ENCODE results near the gene ARHGEF25.

Gene ARHGEF25

DNA sequence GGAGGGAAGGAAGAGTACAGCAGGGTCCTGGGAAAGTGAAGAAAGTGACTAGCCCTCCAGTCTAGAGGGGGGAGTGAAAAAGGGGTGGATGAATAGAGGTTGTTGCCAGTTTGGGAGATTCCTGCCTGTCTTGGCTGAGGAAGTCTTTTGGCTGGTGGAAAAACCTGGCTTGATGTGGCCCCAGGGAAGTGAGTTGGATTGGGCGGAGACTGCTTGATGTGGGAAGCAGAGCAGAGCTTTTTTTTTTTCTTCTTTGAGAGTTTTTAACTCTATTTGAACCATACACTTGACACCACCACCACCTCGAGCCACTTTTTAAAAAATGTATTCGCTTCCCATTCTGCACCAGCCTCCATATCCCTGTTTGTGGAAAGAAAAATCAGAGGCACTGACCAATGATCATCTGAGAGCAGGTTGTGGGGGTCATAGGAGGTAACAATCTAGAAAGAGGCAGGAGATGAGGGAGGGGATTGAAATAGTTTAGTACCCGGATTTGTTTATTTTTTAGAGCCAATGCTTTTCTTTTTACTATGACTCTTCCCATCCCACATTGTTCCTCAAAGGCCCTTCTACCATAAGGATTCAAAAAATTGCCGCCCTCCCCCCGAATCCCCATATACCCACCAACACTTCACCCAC lies 7.3 kb upstream of the ARHGEF25 start:
- Histone ChIP-seq H3K4me1 (ENCODE audit: insufficient read depth, low read length) (peaks cover 14% of the 10 kb centered on the region; the same call in 1 of the 2 replicates), H3K9me3 (ENCODE audit: insufficient read depth, low read depth, low read length) (no peaks in the 10 kb centered on the region), H3K27me3 (ENCODE audit: insufficient read depth, low read length) (no peaks in the 10 kb centered on the region), H3K36me3 (ENCODE audit: insufficient read depth, low read depth, low read length) (peaks cover 53% of the 10 kb centered on the region), H3K9ac (ENCODE audit: low read depth, low read length) (peak overlapping the region; percentile 86), H3K27ac (ENCODE audit: low read length) (peak overlapping the region; percentile 69), H3K4me3 (ENCODE audit: low read length) (peak overlapping the region; percentile 88)

DNA sequence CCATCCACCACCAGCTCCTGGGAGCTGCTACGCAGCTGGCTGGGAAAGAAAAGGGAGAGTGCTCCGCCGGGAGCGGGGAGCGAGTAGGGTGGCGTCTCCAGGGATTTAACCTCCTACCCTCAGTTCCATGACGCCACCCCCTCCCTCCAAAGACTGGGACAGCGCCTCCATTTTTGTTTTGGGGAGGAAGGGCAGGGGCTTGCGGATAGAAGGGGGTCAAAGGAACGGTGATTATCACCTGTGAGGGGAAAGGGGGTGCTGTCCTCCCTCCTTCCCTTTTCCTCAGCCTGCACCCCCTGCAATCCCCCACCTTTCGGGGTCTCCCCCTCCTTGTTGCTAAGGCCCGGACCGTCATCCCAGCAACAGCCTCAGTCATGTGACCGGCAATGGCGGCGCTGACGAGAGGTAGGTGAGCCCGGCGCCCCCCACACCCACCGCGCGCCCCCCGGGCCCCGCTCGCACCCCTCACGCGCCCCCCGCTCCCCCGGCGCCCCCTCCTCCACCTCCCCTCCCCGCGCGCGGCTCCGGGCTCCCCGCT lies 6.7 kb upstream of the ARHGEF25 start, which contains the start of gene DTX3:
Gene DTX3, plus strand, starts transcription at position 371 of the 538 bp plus-strand sequence. CDS start 1,694 bp downstream, outside the sequence.
- Histone ChIP-seq H3K27me3 (ENCODE audit: insufficient read depth, low read length) (no peaks in the 10 kb centered on the region), H3K4me1 (ENCODE audit: insufficient read depth, low read length) (peaks cover 15% of the 10 kb centered on the region; the same call in 1 of the 2 replicates), H3K36me3 (ENCODE audit: insufficient read depth, low read depth, low read length) (peaks cover 48% of the 10 kb centered on the region), H3K9me3 (ENCODE audit: insufficient read depth, low read depth, low read length) (no peaks in the 10 kb centered on the region), H3K4me3 (ENCODE audit: low read length) (peak within 1 kb of the TSS; percentile 88), H3K9ac (ENCODE audit: low read depth, low read length) (peak within 1 kb of the TSS; percentile 86), H3K27ac (ENCODE audit: low read length) (peak within 1 kb of the TSS; percentile 72)

DNA sequence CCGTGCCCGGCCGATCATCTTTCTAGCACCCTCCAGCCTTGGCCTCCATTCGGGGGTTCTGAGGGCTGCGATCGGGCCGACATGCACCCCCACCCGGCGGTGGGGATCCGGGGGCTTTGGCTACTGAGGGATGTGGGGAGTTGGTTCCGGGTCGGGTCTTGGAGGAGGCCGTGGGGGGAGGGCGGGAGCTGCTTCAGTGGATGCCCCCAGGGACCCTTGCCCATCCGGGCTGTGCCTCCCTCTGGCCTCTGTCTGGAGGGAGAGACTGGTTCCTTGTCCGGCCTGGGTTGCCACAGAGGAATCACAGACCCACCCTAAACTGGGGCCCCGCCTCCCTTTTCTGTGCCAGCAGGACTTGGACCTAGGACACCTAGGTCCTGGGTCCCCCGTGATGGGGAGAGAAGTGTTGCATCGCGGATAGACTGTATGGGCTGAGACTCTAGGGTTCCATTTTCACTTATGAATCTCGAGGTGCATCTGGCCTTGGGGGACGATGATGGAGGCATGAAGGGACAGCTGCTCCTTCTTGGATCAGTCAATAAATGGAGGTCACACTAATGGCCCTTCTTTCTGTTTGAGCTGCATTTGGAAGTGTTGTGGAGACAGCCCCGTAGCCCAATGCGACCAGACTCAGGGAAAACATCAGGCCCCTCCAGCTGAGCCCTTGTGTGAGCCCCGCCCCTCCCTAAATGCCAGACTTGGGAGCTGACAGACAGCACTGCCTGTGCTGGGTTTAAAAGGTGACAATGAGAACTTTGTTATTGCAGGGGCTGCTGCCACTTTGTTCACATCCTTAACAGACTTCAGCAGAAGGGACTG lies 6.0 kb upstream of the ARHGEF25 start:
- Histone ChIP-seq H3K36me3 (ENCODE audit: insufficient read depth, low read depth, low read length) (peaks cover 41% of the 10 kb centered on the region), H3K27ac (ENCODE audit: low read length) (peak overlapping the region; percentile 72), H3K4me3 (ENCODE audit: low read length) (peak overlapping the region; percentile 88), H3K27me3 (ENCODE audit: insufficient read depth, low read length) (peaks cover 5% of the 10 kb centered on the region; the same call in 1 of the 2 replicates), H3K9ac (ENCODE audit: low read depth, low read length) (peak overlapping the region; percentile 79; the same call in 1 of the 2 replicates), H3K4me1 (ENCODE audit: insufficient read depth, low read length) (peaks cover 15% of the 10 kb centered on the region; the same call in 1 of the 2 replicates), H3K9me3 (ENCODE audit: insufficient read depth, low read depth, low read length) (no peaks in the 10 kb centered on the region)

GRCh38 chr12:57605811-57606311 lies 5.4 kb upstream of the ARHGEF25 start:
- H3K4me1 ChIP-seq (ENCODE audit: insufficient read depth, low read length), result peaks cover 15% of the 10 kb centered on the region; the same call in 1 of the 2 replicates
- H3K9me3 ChIP-seq (ENCODE audit: insufficient read depth, low read depth, low read length), result no peaks in the 10 kb centered on the region
- peak overlapping the region; percentile 88 for H3K4me3 ChIP-seq (ENCODE audit: low read length)
- H3K27ac ChIP-seq (ENCODE audit: low read length), result no peak overlapping the region
- peaks cover 34% of the 10 kb centered on the region for H3K36me3 ChIP-seq (ENCODE audit: insufficient read depth, low read depth, low read length)
- H3K9ac ChIP-seq (ENCODE audit: low read depth, low read length), result peak overlapping the region; percentile 79; the same call in 1 of the 2 replicates
- peaks cover 11% of the 10 kb centered on the region for H3K27me3 ChIP-seq (ENCODE audit: insufficient read depth, low read length)

GRCh38 chr12:57606399-57606798 lies 4.8 kb upstream of the ARHGEF25 start:
- Histone ChIP-seq H3K9me3 (ENCODE audit: insufficient read depth, low read depth, low read length) (no peaks in the 10 kb centered on the region), H3K4me1 (ENCODE audit: insufficient read depth, low read length) (peaks cover 15% of the 10 kb centered on the region; the same call in 1 of the 2 replicates), H3K4me3 (ENCODE audit: low read length) (no peak overlapping the region), H3K9ac (ENCODE audit: low read depth, low read length) (no peak overlapping the region), H3K27ac (ENCODE audit: low read length) (no peak overlapping the region), H3K27me3 (ENCODE audit: insufficient read depth, low read length) (peaks cover 15% of the 10 kb centered on the region), H3K36me3 (ENCODE audit: insufficient read depth, low read depth, low read length) (peaks cover 29% of the 10 kb centered on the region)

DNA sequence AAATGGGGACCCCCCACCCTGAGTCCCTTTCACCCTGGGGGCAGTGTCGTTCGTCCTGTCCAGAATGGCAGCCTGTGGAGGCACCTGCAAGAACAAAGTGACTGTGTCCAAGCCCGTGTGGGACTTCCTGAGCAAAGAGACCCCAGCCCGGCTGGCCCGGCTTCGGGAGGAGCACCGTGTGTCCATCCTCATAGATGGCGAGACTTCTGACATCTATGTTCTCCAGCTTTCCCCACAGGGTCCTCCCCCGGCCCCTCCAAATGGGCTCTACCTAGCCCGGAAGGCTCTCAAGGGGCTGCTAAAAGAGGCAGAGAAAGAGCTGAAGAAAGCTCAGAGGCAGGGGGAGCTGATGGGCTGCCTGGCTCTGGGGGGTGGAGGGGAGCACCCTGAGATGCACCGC lies 4.4 kb upstream of the ARHGEF25 start:
- peaks cover 25% of the 10 kb centered on the region for H3K36me3 ChIP-seq (ENCODE audit: insufficient read depth, low read depth, low read length)
- H3K9ac ChIP-seq (ENCODE audit: low read depth, low read length), result no peak overlapping the region

DNA sequence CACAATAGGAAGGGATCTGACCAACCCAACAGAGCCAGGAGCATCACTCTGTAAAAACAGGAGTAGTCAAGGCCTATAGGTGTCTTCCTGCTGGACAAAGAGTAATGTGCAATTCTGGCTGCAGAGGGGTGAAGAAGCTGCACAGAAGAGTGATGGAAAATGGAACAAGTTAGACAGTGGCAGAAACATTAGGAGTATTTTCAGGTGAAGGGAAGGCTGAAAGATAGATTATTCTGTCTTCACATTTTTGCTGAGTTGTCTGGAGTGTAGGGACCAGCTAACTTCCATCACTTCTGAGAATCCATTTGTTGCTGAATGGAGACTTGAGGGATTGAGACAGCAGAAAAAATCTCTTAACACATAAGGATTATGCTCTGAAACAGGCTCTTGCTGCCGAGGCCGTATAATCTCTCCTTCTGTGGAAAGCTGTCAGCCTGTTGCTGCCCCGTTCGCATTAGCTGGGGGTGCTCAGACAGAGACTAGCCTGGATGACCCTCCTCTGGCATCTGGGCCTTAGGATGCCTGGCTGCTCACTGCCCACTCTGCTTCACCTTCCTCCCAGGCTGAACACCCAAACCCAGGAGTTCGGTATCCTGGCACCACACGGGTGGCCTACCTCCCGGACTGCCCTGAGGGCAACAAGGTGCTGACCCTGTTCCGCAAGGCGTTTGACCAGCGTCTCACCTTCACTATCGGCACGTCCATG lies 3.1 kb upstream of the ARHGEF25 start:
- Histone ChIP-seq H3K4me1 (ENCODE audit: insufficient read depth, low read length) (peaks cover 19% of the 10 kb centered on the region; the same call in 1 of the 2 replicates), H3K9me3 (ENCODE audit: insufficient read depth, low read depth, low read length) (no peaks in the 10 kb centered on the region), H3K4me3 (ENCODE audit: low read length) (no peak overlapping the region), H3K9ac (ENCODE audit: low read depth, low read length) (no peak overlapping the region), H3K27me3 (ENCODE audit: insufficient read depth, low read length) (peaks cover 28% of the 10 kb centered on the region), H3K27ac (ENCODE audit: low read length) (no peak overlapping the region), H3K36me3 (ENCODE audit: insufficient read depth, low read depth, low read length) (peaks cover 13% of the 10 kb centered on the region; the same call in 1 of the 2 replicates)

More for the DNA sequence above, 4.4 kb upstream of the ARHGEF25 start:
- no peak overlapping the region for H3K27ac ChIP-seq (ENCODE audit: low read length)
- H3K27me3 ChIP-seq (ENCODE audit: insufficient read depth, low read length), result peaks cover 15% of the 10 kb centered on the region
- no peak overlapping the region for H3K4me3 ChIP-seq (ENCODE audit: low read length)
- H3K4me1 ChIP-seq (ENCODE audit: insufficient read depth, low read length), result peaks cover 15% of the 10 kb centered on the region; the same call in 1 of the 2 replicates
- H3K9me3 ChIP-seq (ENCODE audit: insufficient read depth, low read depth, low read length), result no peaks in the 10 kb centered on the region

GRCh38 chr12:57609101-57609780 lies 2.0 kb upstream of the ARHGEF25 start:
- no peaks in the 10 kb centered on the region for H3K9me3 ChIP-seq (ENCODE audit: insufficient read depth, low read depth, low read length)
- H3K9ac ChIP-seq (ENCODE audit: low read depth, low read length), result no peak overlapping the region; the same call in 1 of the 2 replicates
- no peak overlapping the region for H3K27ac ChIP-seq (ENCODE audit: low read length)
- H3K4me1 ChIP-seq (ENCODE audit: insufficient read depth, low read length), result peaks cover 11% of the 10 kb centered on the region; the same call in 1 of the 2 replicates
- H3K27me3 ChIP-seq (ENCODE audit: insufficient read depth, low read length), result peaks cover 37% of the 10 kb centered on the region
- H3K36me3 ChIP-seq (ENCODE audit: insufficient read depth, low read depth, low read length), result peaks cover 13% of the 10 kb centered on the region; the same call in 1 of the 2 replicates
- H3K4me3 ChIP-seq (ENCODE audit: low read length), result peak overlapping the region; percentile 78

DNA sequence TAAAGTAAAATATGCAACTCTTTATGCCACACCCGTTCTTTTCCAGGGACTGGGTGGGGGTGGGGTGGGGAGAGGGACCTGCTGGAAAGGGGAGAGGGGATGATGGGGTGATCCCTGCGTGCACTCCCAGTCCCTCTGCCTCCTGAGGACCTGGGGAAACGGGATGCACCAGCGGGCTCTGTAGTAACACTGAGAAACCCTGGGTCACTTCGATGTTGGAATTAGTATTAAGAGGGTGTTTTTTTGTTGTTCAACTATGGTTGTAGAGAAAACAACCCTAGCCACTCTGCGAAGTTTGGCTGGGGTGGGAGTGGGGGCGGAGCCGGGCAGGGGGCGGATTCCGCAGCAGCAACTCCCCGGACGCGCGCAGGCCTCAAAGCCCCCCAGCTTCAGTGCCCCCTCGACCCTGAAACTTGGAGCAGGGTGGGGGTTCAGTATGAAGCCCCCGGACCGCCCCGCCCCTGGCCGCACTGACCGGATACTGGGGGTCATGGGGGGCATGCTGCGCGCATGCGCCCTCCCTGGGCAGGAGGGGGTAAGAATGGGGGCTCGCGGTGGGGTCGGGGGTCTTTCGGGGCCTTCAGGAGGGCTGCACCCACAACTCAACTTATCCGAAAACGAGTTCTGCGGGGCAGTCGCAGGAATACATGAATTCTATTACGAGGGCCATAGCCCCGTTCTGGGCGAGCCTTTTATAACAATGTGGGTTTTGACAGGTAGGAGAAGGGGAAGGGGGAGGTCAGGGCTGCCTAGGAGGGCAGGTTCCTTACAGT lies 1.3 kb upstream of the ARHGEF25 start:
- Histone ChIP-seq H3K27me3 (ENCODE audit: insufficient read depth, low read length) (peaks cover 44% of the 10 kb centered on the region), H3K27ac (ENCODE audit: low read length) (no peak overlapping the region), H3K9me3 (ENCODE audit: insufficient read depth, low read depth, low read length) (no peaks in the 10 kb centered on the region), H3K4me1 (ENCODE audit: insufficient read depth, low read length) (peaks cover 11% of the 10 kb centered on the region; the same call in 1 of the 2 replicates), H3K36me3 (ENCODE audit: insufficient read depth, low read depth, low read length) (peaks cover 13% of the 10 kb centered on the region; the same call in 1 of the 2 replicates), H3K9ac (ENCODE audit: low read depth, low read length) (0 out of 2 replicates have a peak overlapping the region, but pooled peaks have one; percentile 6), H3K4me3 (ENCODE audit: low read length) (peak overlapping the region; percentile 78)

DNA sequence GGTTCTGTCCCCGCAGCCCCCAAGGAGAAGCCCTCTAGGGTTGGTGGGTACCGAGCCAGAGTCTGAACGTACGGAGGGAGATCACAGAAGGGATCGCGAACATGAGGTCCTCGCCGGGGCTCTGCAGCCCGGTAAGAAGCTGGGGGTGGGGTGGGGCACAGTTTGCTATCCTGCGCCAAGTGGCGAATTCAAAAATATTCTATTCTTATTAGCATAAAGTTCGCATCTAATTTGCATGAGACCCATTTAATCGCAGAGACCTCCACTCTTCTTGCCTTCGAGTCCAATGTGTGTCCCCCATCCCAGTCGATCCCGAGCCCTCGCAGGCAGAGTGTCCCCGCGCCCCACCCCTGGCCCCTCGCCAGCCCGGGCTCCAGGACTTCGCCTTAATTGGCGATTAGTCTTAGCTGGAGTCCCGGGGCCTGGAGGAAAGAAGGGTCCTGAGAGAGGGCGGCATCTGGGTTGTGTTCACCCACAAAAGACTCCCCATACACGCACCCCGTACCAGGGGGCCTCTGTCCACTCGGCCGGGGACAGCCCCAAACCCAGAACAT lies 604 bp upstream of the ARHGEF25 start:
- peaks cover 51% of the 10 kb centered on the region for H3K27me3 ChIP-seq (ENCODE audit: insufficient read depth, low read length)
- H3K4me1 ChIP-seq (ENCODE audit: insufficient read depth, low read length), result peaks cover 9% of the 10 kb centered on the region; the same call in 1 of the 2 replicates
- no peaks in the 10 kb centered on the region for H3K9me3 ChIP-seq (ENCODE audit: insufficient read depth, low read depth, low read length)
- no peak overlapping the region for H3K27ac ChIP-seq (ENCODE audit: low read length)
- peaks cover 13% of the 10 kb centered on the region; the same call in 1 of the 2 replicates for H3K36me3 ChIP-seq (ENCODE audit: insufficient read depth, low read depth, low read length)
- H3K4me3 ChIP-seq (ENCODE audit: low read length), result peak overlapping the region; percentile 78
- H3K9ac ChIP-seq (ENCODE audit: low read depth, low read length), result peak overlapping the region; percentile 65; the same call in 1 of the 2 replicates
